Transverse colon (tissue), 4 donors: ENCODE data around the gene SLC29A1. TPM values are rescaled to one million over a fixed set of nuclear protein-coding genes. Genes with fewer than 3 reads are reported as not detected.

ENCODE experiments used
- DNase-seq: peaks from one replicate; pipeline ENCODE4 v3.0.0-alpha.2; 2019
- H3K27ac ChIP-seq, 4 donors: fragments of 200-600 bp; sonication (generic); 2 replicates each; pipeline ENCODE4 v1.5.1; 2016 to 2018; ENCODE audit warnings: inconsistent platforms in 4 of 4
- H3K27me3 ChIP-seq: fragments of 200-600 bp; sonication (generic); 2 replicates; pipeline ENCODE4 v1.5.1; 2017; ENCODE audit warnings: inconsistent platforms
- H3K36me3 ChIP-seq, 4 donors: fragments of 200-600 bp; sonication (generic); 2 replicates each; pipeline ENCODE4 v1.5.1; 2017 to 2019; ENCODE audit warnings: inconsistent platforms in 4 of 4
- H3K4me1 ChIP-seq, 4 donors: fragments of 200-600 bp; sonication (generic); 2 replicates each; pipeline ENCODE4 v1.5.1; 2017 to 2020; ENCODE audit warnings: inconsistent platforms in 4 of 4
- H3K4me3 ChIP-seq, 4 donors: fragments of 200-600 bp; sonication (generic); 1 replicate in 1 of 4; 2 replicates in 3 of 4; pipeline versions ENCODE4 v1.5.1 to v1.6.1; 2017 to 2019; ENCODE audit warnings: inconsistent platforms in 4 of 4
- H3K9me3 ChIP-seq, 2 donors: fragments of 200-600 bp; sonication (generic); 2 replicates each; pipeline ENCODE4 v1.5.1; 2017 to 2019; ENCODE audit warnings: inconsistent platforms in 2 of 2
- EP300 ChIP-seq: sonication (generic); formaldehyde crosslinking; IDR thresholded peaks from one replicate; pipeline ENCODE4 v1.6.1; 2017; ENCODE audit warnings: antibody characterized with exemption, low read depth
- POLR2A ChIP-seq: fragments of 450-650 bp; IDR thresholded peaks from one replicate; pipeline ENCODE4 v1.6.1; 2016; ENCODE audit warnings: antibody characterized with exemption, mild to moderate bottlenecking, moderate library complexity
- POLR2AphosphoS5 ChIP-seq, 3 donors: sonication (generic); formaldehyde crosslinking; IDR thresholded peaks; one replicate each; pipeline ENCODE4 v1.6.1; 2016; ENCODE audit warnings: antibody characterized with exemption in 3 of 3
- WGBS, 2 donors: methylation state at CpG; one replicate each; pipeline ENCODE4 v1.1.5; 2018; ENCODE audit warnings: low coverage in 1 of 2; 5-methylcytosine and 5-hydroxymethylcytosine counted together
- in situ Hi-C, 4 donors: fragments of 200-750 bp; cut with MboI; loops; one replicate each; pipeline versions ENCODE4 v1.15.0 to v1.15.1; 2017; ENCODE audit warnings: low sequenced_read_pairs in 3 of 4, low pct_ligation_motif_present in 1 of 4, low pct_unique_long_range_greater_than_20kb in 1 of 4
- intact Hi-C: fragments of 100-400 bp; cut with DNase I; formaldehyde crosslinking; loops from one replicate; pipeline ENCODE4 v1.15.1; 2023; ENCODE audit warnings: low total_unique reads
- total RNA-seq, 4 donors: library from RNA; depleted of rRNA; stranded (reverse); fragments of >200 nt; gene quantifications; one replicate each; pipeline ENCODE4 v1.1.0, GENCODE V29; 2016
- TF ChIP-seq, protein P1 (sequence below), 5 experiments: fragments of 200-600 bp in 3 of 5; fragments of 450-650 bp in 2 of 5; sonication (generic) in 3 of 5; IDR thresholded peaks; 1 replicate in 2 of 5; 2 replicates in 3 of 5; pipeline ENCODE4 v1.5.1; 2016 to 2017; ENCODE audit warnings: antibody characterized with exemption in 5 of 5, inconsistent platforms in 3 of 5, mild to moderate bottlenecking in 2 of 5, moderate library complexity in 1 of 5

SLC29A1 gene
- total RNA-seq, 4 donors from 2014 or later = 25.1 to 45.2 (median 35.6) TPM

DNA sequence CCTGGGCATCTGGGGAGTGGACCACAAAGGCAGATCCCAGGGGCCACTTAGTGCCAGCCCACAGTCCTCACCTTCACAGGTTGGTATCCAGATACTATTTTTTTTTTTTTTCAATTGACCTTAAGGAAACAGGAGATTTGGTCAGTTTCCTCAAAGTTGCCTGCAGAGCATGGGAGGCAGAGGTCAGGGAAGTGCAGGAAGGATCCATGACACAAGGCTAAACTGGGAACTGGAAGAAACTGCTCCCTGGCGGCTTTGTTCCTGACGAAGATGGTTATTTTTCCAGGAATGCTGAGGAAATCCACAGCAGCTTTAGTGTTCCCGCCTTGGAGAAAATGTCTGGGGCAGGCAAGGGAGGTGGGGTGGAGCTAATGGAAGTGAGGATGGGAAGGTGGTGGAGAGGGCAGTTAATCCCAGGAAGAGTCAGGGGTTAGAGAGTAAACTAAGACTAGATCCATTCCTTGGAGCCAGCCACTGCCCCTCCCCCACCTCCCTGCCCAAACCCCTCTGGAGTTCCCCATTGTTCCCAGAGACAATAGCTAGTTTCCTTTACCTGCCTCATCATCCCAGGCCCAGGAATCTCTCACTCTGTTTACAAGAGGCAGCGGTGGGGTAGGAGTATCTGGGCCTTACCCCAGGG is 20.9 kb upstream of the SLC29A1 start:
- no peaks in the 10 kb centered on the region for H3K36me3 ChIP-seq
- H3K27me3 ChIP-seq = no peaks in the 10 kb centered on the region
- WGBS, 2 donors = 92% methylated on average over 4 of the region's 4 CpGs; no CpG with 5 or more reads in 1 of the 2 donors
- DNase-seq = no peak
- in situ Hi-C loops (no loop called here), intact Hi-C loops (no loop called here)
- peak overlapping the region in 2 of 4 donors; percentile 23 to 28 for H3K27ac ChIP-seq
- H3K4me3 ChIP-seq = no peak overlapping the region
- TF ChIP-seq, protein P1, sequence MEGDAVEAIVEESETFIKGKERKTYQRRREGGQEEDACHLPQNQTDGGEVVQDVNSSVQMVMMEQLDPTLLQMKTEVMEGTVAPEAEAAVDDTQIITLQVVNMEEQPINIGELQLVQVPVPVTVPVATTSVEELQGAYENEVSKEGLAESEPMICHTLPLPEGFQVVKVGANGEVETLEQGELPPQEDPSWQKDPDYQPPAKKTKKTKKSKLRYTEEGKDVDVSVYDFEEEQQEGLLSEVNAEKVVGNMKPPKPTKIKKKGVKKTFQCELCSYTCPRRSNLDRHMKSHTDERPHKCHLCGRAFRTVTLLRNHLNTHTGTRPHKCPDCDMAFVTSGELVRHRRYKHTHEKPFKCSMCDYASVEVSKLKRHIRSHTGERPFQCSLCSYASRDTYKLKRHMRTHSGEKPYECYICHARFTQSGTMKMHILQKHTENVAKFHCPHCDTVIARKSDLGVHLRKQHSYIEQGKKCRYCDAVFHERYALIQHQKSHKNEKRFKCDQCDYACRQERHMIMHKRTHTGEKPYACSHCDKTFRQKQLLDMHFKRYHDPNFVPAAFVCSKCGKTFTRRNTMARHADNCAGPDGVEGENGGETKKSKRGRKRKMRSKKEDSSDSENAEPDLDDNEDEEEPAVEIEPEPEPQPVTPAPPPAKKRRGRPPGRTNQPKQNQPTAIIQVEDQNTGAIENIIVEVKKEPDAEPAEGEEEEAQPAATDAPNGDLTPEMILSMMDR (IDR thresholded peaks at IDR 0.05) = no peak
- TF ChIP-seq POLR2A (no peak), POLR2AphosphoS5 (IDR thresholded peaks at IDR 0.05) (no peak), EP300 (no peak)
- no peaks in the 10 kb centered on the region for H3K9me3 ChIP-seq
- peaks cover 0 to 22% (median 14%) of the 10 kb centered on the region in 4 donors for H3K4me1 ChIP-seq

DNA sequence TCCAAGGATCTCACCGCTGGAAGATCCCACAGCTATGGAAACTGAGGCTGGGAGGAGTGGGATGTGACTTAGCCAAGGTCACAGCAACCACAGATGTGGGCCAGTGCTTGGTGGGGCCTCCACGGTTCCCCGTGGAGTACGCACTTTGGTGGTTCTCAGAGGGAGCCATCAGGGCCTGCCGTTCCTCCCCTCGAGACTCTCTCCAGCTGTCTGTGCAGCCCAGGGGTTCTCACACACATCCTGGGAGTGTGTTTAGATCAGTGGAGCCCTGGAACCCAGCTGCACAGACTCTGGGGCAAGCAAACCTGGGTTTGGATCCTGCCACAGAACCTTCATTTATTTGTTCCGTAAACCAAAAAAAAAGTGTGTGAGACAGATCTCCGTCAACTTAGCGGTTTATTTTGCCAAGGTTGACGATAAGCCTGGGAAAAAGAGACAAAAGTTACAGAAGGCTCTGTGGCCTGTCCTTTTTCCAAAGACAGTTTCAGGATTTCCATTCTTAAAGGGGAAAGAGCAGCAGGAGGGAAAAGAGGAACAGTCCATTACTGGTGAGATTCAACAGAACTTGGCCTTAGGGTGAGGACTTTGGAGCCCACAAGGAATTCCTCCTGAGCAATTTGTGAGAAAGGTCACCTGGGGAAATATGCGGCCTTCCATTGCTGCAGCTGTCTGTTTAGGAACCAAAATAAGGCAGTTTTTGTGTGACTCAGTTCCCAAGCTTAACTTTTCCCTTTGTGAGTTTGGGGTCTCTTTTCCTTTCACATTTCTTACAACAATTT is 20.2 kb upstream of the SLC29A1 start:
- H3K9me3 ChIP-seq = no peaks in the 10 kb centered on the region
- peak overlapping the region; percentile 3 to 40 (median 34) for H3K27ac ChIP-seq
- no peak for TF ChIP-seq POLR2A
- no peak for TF ChIP-seq POLR2AphosphoS5 (IDR thresholded peaks at IDR 0.05)
- TF ChIP-seq, protein P1 (IDR thresholded peaks at IDR 0.05) = no peak
- TF ChIP-seq EP300 = no peak
- in situ Hi-C loops (no loop called here), intact Hi-C loops (no loop called here)
- peaks cover 0 to 22% (median 14%) of the 10 kb centered on the region in 4 donors for H3K4me1 ChIP-seq
- H3K27me3 ChIP-seq = no peaks in the 10 kb centered on the region
- H3K4me3 ChIP-seq = no peak overlapping the region
- H3K36me3 ChIP-seq = no peaks in the 10 kb centered on the region
- WGBS, 2 donors = 78 to 91% methylated on average over 5 to 11 of the region's 11 CpGs
- no peak for DNase-seq

DNA sequence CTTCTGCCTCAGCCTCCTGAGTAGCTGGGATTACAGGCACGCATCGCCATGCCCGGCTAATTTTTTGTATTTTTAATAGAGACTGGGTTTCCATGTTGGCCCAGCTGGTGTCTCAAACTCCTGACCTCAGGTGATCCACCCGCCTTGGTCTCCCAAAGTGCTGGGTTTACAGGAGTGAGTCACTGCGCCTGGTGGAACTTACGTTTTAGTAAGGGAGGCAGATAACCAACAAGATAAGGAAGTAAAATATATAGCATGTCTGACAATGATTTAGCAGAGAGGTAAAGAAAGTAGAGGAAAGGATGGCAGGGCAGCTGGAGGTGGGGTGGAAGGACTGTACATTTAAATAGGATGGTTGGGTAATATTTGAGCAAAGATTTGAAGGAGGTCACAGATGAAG is 19.4 kb upstream of the SLC29A1 start:
- Histone ChIP-seq H3K4me3 (no peak overlapping the region), H3K36me3 (no peaks in the 10 kb centered on the region), H3K4me1 (peaks cover 0 to 22% (median 14%) of the 10 kb centered on the region in 4 donors), H3K27ac (peak overlapping the region; percentile 3 to 40 (median 34)), H3K9me3 (no peaks in the 10 kb centered on the region), H3K27me3 (no peaks in the 10 kb centered on the region)
- intact Hi-C loops (no loop called here), in situ Hi-C loops (no loop called here)
- 46 to 75% methylated on average over 2 to 6 of the region's 6 CpGs for WGBS, 2 donors
- peak; percentile 49 for DNase-seq
- TF ChIP-seq POLR2AphosphoS5 (IDR thresholded peaks at IDR 0.05) (no peak), POLR2A (no peak), EP300 (no peak)
- TF ChIP-seq, protein P1 (IDR thresholded peaks at IDR 0.05) = no peak

DNA sequence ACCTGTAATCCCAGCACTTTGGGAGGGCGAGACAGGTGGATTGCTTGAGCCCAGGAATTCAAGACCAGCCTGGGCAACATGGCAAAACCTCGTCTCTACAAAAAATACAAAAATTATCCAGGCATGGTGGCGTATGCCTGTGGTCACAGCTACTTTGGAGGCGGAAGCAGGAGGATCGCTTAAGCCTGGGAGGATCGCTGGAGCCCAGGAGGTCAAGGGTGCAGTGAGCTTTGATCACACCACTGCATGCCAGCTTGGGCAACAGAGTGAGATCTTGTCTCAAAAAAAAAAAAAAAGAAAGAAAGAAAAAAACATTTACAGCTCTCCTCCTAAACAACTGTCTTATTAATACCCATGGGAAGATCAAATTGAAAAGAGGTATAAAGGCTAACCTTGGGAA is 15.4 kb upstream of the SLC29A1 start:
- peaks cover 0 to 13% (median 7%) of the 10 kb centered on the region in 4 donors for H3K4me1 ChIP-seq
- H3K27ac ChIP-seq = no peak overlapping the region
- H3K9me3 ChIP-seq = no peaks in the 10 kb centered on the region
- no peaks in the 10 kb centered on the region for H3K27me3 ChIP-seq
- TF ChIP-seq EP300 = no peak
- TF ChIP-seq, protein P1 (IDR thresholded peaks at IDR 0.05) = no peak
- no peak for TF ChIP-seq POLR2AphosphoS5 (IDR thresholded peaks at IDR 0.05)
- TF ChIP-seq POLR2A = no peak
- in situ Hi-C loops = no loop called here
- WGBS, 2 donors = 88 to 93% methylated on average over 2 to 6 of the region's 6 CpGs
- no peaks in the 10 kb centered on the region for H3K36me3 ChIP-seq
- H3K4me3 ChIP-seq = no peak overlapping the region
- intact Hi-C loops = no loop called here
- no peak for DNase-seq
